ENCODE measurements around the gene PRG2.
"Not testable (repeated sequence)": the region's sequence is repeated elsewhere in the genome, so short reads cannot be mapped to it uniquely, and the experiment has no call there.

The PRG2 gene

GRCh38 chr11:57407010-57407920 is 16.8 kb upstream of the PRG2 start:
- H3K9ac ChIP-seq (ENCODE audit: low read depth in 1 of 2, low read length in 2 of 2) = no peak overlapping the region
- H3K4me1 ChIP-seq (ENCODE audit: control insufficient read depth in 1 of 2, insufficient read depth in 2 of 2, low read length in 2 of 2) = no peaks in the 10 kb centered on the region
- H3K36me3 ChIP-seq (ENCODE audit: control insufficient read depth in 1 of 2, insufficient read depth in 2 of 2, low read length in 2 of 2) = peaks cover 6 to 17% of the 10 kb centered on the region in 2 donors
- H3K9me3 ChIP-seq (ENCODE audit: control insufficient read depth in 1 of 2, low read length in 2 of 2) = no peaks in the 10 kb centered on the region
- H3K27me3 ChIP-seq (ENCODE audit: control insufficient read depth in 1 of 2, insufficient read depth in 2 of 2, low read length in 2 of 2) = no peaks in the 10 kb centered on the region
- H3K27ac ChIP-seq (ENCODE audit: low read depth, low read length) = no peak overlapping the region
- H3K4me3 ChIP-seq (ENCODE audit: low read depth in 1 of 2, low read length in 2 of 2) = no peak overlapping the region

GRCh38 chr11:57406337-57406904 is 16.0 kb upstream of the PRG2 start:
- no peak overlapping the region for H3K9ac ChIP-seq (ENCODE audit: low read depth in 1 of 2, low read length in 2 of 2)
- H3K4me3 ChIP-seq (ENCODE audit: low read depth in 1 of 2, low read length in 2 of 2) = no peak overlapping the region
- no peaks in the 10 kb centered on the region for H3K9me3 ChIP-seq (ENCODE audit: control insufficient read depth in 1 of 2, low read length in 2 of 2)
- peaks cover 6 to 17% of the 10 kb centered on the region in 2 donors for H3K36me3 ChIP-seq (ENCODE audit: control insufficient read depth in 1 of 2, insufficient read depth in 2 of 2, low read length in 2 of 2)
- no peaks in the 10 kb centered on the region for H3K27me3 ChIP-seq (ENCODE audit: control insufficient read depth in 1 of 2, insufficient read depth in 2 of 2, low read length in 2 of 2)
- no peaks in the 10 kb centered on the region for H3K4me1 ChIP-seq (ENCODE audit: control insufficient read depth in 1 of 2, insufficient read depth in 2 of 2, low read length in 2 of 2)
- H3K27ac ChIP-seq (ENCODE audit: low read depth, low read length) = no peak overlapping the region

- H3K27me3 ChIP-seq (ENCODE audit: control insufficient read depth in 1 of 2, insufficient read depth in 2 of 2, low read length in 2 of 2) = no peaks in the 10 kb centered on the region
- no peak overlapping the region for H3K9ac ChIP-seq (ENCODE audit: low read depth in 1 of 2, low read length in 2 of 2)
- H3K36me3 ChIP-seq (ENCODE audit: control insufficient read depth in 1 of 2, insufficient read depth in 2 of 2, low read length in 2 of 2) = peaks cover 5 to 17% of the 10 kb centered on the region in 2 donors
- no peak overlapping the region for H3K4me3 ChIP-seq (ENCODE audit: low read depth in 1 of 2, low read length in 2 of 2)
- H3K9me3 ChIP-seq (ENCODE audit: control insufficient read depth in 1 of 2, low read length in 2 of 2) = no peaks in the 10 kb centered on the region
- H3K27ac ChIP-seq (ENCODE audit: low read depth, low read length) = no peak overlapping the region
- no peaks in the 10 kb centered on the region for H3K4me1 ChIP-seq (ENCODE audit: control insufficient read depth in 1 of 2, insufficient read depth in 2 of 2, low read length in 2 of 2)
These were observed 14.9 kb upstream of the PRG2 start for GRCh38 chr11:57405271-57405860.

- H3K27me3 ChIP-seq (ENCODE audit: control insufficient read depth in 1 of 2, insufficient read depth in 2 of 2, low read length in 2 of 2) = no peaks in the 10 kb centered on the region
These were observed 13.3 kb upstream of the PRG2 start for GRCh38 chr11:57403802-57404147.

GRCh38 chr11:57403003-57403801 is 12.8 kb upstream of the PRG2 start:
- H3K9me3 ChIP-seq (ENCODE audit: control insufficient read depth in 1 of 2, low read length in 2 of 2); H3K4me1 ChIP-seq (ENCODE audit: control insufficient read depth in 1 of 2, insufficient read depth in 2 of 2, low read length in 2 of 2); H3K27me3 ChIP-seq (ENCODE audit: control insufficient read depth in 1 of 2, insufficient read depth in 2 of 2, low read length in 2 of 2); H3K36me3 ChIP-seq (ENCODE audit: control insufficient read depth in 1 of 2, insufficient read depth in 2 of 2, low read length in 2 of 2); H3K27ac ChIP-seq (ENCODE audit: low read depth, low read length); H3K4me3 ChIP-seq (ENCODE audit: low read depth in 1 of 2, low read length in 2 of 2); H3K9ac ChIP-seq (ENCODE audit: low read depth in 1 of 2, low read length in 2 of 2): not testable (repeated sequence)

More at GRCh38 chr11:57403802-57404147, 13.3 kb upstream of the PRG2 start:
- no peak overlapping the region for H3K27ac ChIP-seq (ENCODE audit: low read depth, low read length)
- H3K9me3 ChIP-seq (ENCODE audit: control insufficient read depth in 1 of 2, low read length in 2 of 2) = no peaks in the 10 kb centered on the region
- H3K4me3 ChIP-seq (ENCODE audit: low read depth in 1 of 2, low read length in 2 of 2) = no peak overlapping the region
- no peak overlapping the region for H3K9ac ChIP-seq (ENCODE audit: low read depth in 1 of 2, low read length in 2 of 2)
- no peaks in the 10 kb centered on the region for H3K4me1 ChIP-seq (ENCODE audit: control insufficient read depth in 1 of 2, insufficient read depth in 2 of 2, low read length in 2 of 2)
- H3K36me3 ChIP-seq (ENCODE audit: control insufficient read depth in 1 of 2, insufficient read depth in 2 of 2, low read length in 2 of 2) = peaks cover 0 to 14% of the 10 kb centered on the region in 2 donors

- Histone ChIP-seq H3K4me1 (ENCODE audit: control insufficient read depth in 1 of 2, insufficient read depth in 2 of 2, low read length in 2 of 2) (no peaks in the 10 kb centered on the region), H3K9me3 (ENCODE audit: control insufficient read depth in 1 of 2, low read length in 2 of 2) (no peaks in the 10 kb centered on the region), H3K27ac (ENCODE audit: low read depth, low read length) (no peak overlapping the region), H3K36me3 (ENCODE audit: control insufficient read depth in 1 of 2, insufficient read depth in 2 of 2, low read length in 2 of 2) (peaks cover 0 to 2% of the 10 kb centered on the region in 2 donors), H3K9ac (ENCODE audit: low read depth in 1 of 2, low read length in 2 of 2) (no peak overlapping the region), H3K27me3 (ENCODE audit: control insufficient read depth in 1 of 2, insufficient read depth in 2 of 2, low read length in 2 of 2) (no peaks in the 10 kb centered on the region), H3K4me3 (ENCODE audit: low read depth in 1 of 2, low read length in 2 of 2) (no peak overlapping the region)
These were observed 11.9 kb upstream of the PRG2 start for GRCh38 chr11:57402188-57403002.

- H3K9ac ChIP-seq (ENCODE audit: low read depth in 1 of 2, low read length in 2 of 2) = no peak overlapping the region
- no peaks in the 10 kb centered on the region for H3K4me1 ChIP-seq (ENCODE audit: control insufficient read depth in 1 of 2, insufficient read depth in 2 of 2, low read length in 2 of 2)
- no peaks in the 10 kb centered on the region for H3K27me3 ChIP-seq (ENCODE audit: control insufficient read depth in 1 of 2, insufficient read depth in 2 of 2, low read length in 2 of 2)
- no peak overlapping the region for H3K27ac ChIP-seq (ENCODE audit: low read depth, low read length)
- no peaks in the 10 kb centered on the region for H3K36me3 ChIP-seq (ENCODE audit: control insufficient read depth in 1 of 2, insufficient read depth in 2 of 2, low read length in 2 of 2)
- H3K9me3 ChIP-seq (ENCODE audit: control insufficient read depth in 1 of 2, low read length in 2 of 2) = no peaks in the 10 kb centered on the region
- H3K4me3 ChIP-seq (ENCODE audit: low read depth in 1 of 2, low read length in 2 of 2) = no peak overlapping the region
These were observed 9.6 kb upstream of the PRG2 start for GRCh38 chr11:57399972-57400578.

- no peaks in the 10 kb centered on the region for H3K36me3 ChIP-seq (ENCODE audit: control insufficient read depth in 1 of 2, insufficient read depth in 2 of 2, low read length in 2 of 2)
- H3K4me1 ChIP-seq (ENCODE audit: control insufficient read depth in 1 of 2, insufficient read depth in 2 of 2, low read length in 2 of 2) = no peaks in the 10 kb centered on the region
- H3K27me3 ChIP-seq (ENCODE audit: control insufficient read depth in 1 of 2, insufficient read depth in 2 of 2, low read length in 2 of 2) = no peaks in the 10 kb centered on the region
- H3K27ac ChIP-seq (ENCODE audit: low read depth, low read length) = no peak overlapping the region
- no peak overlapping the region for H3K9ac ChIP-seq (ENCODE audit: low read depth in 1 of 2, low read length in 2 of 2)
- H3K9me3 ChIP-seq (ENCODE audit: control insufficient read depth in 1 of 2, low read length in 2 of 2) = no peaks in the 10 kb centered on the region
- H3K4me3 ChIP-seq (ENCODE audit: low read depth in 1 of 2, low read length in 2 of 2) = no peak overlapping the region
These were observed 8.8 kb upstream of the PRG2 start for GRCh38 chr11:57399221-57399620.

- H3K9me3 ChIP-seq (ENCODE audit: control insufficient read depth in 1 of 2, low read length in 2 of 2) = no peaks in the 10 kb centered on the region
These were observed 7.0 kb upstream of the PRG2 start for GRCh38 chr11:57397394-57397990.

More at GRCh38 chr11:57397394-57397990, 7.0 kb upstream of the PRG2 start:
- Histone ChIP-seq H3K27ac (ENCODE audit: low read depth, low read length) (no peak overlapping the region), H3K4me1 (ENCODE audit: control insufficient read depth in 1 of 2, insufficient read depth in 2 of 2, low read length in 2 of 2) (no peaks in the 10 kb centered on the region), H3K9ac (ENCODE audit: low read depth in 1 of 2, low read length in 2 of 2) (no peak overlapping the region), H3K4me3 (ENCODE audit: low read depth in 1 of 2, low read length in 2 of 2) (no peak overlapping the region), H3K27me3 (ENCODE audit: control insufficient read depth in 1 of 2, insufficient read depth in 2 of 2, low read length in 2 of 2) (no peaks in the 10 kb centered on the region), H3K36me3 (ENCODE audit: control insufficient read depth in 1 of 2, insufficient read depth in 2 of 2, low read length in 2 of 2) (no peaks in the 10 kb centered on the region)
